ENCODE measurements around the gene SRPRB. TPM values are rescaled to one million over a fixed set of nuclear protein-coding genes. Genes with fewer than 3 reads are reported as not detected.

Gene SRPRB
- total RNA-seq, 4 donors from 2014 or later, result 13.8 to 32.1 (median 24.4) TPM

DNA sequence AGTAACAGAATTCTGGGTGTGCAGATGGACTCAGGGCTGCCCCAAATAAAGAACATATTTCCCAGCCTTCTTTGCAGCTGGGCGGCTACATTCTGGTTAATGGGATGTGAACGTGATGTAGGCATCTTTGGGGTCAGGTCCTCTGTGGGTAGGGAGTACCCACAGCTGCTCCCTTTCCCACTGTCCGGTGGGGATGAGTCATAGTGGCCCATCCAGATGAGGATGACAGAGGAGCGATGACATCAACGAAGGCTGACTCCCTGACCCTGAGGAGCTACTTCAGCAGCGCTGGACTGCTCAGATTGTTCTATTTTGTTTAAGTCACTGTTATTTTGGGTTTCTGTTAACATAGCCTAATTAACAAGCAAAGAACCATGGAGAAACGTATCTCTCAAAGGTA is 38.0 kb downstream of the SRPRB start:
- Histone ChIP-seq H3K9me3 (no peaks in the 10 kb centered on the region), H3K27ac (no peak overlapping the region), H3K4me3 (no peak overlapping the region), H3K36me3 (peaks cover 0 to 26% of the 10 kb centered on the region in 2 donors), H3K4me1 (no peaks in the 10 kb centered on the region), H3K27me3 (no peaks in the 10 kb centered on the region)
- TF ChIP-seq POLR2AphosphoS5 (IDR thresholded peaks at IDR 0.05) (no peak), EP300 (IDR thresholded peaks at IDR 0.05) (no peak), POLR2A (IDR thresholded peaks at IDR 0.05) (no peak)
- TF ChIP-seq, protein P1, sequence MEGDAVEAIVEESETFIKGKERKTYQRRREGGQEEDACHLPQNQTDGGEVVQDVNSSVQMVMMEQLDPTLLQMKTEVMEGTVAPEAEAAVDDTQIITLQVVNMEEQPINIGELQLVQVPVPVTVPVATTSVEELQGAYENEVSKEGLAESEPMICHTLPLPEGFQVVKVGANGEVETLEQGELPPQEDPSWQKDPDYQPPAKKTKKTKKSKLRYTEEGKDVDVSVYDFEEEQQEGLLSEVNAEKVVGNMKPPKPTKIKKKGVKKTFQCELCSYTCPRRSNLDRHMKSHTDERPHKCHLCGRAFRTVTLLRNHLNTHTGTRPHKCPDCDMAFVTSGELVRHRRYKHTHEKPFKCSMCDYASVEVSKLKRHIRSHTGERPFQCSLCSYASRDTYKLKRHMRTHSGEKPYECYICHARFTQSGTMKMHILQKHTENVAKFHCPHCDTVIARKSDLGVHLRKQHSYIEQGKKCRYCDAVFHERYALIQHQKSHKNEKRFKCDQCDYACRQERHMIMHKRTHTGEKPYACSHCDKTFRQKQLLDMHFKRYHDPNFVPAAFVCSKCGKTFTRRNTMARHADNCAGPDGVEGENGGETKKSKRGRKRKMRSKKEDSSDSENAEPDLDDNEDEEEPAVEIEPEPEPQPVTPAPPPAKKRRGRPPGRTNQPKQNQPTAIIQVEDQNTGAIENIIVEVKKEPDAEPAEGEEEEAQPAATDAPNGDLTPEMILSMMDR (IDR thresholded peaks at IDR 0.05), result no peak
- 73 to 76% methylated on average over 3 to 4 of the region's 7 CpGs for WGBS, 2 donors (ENCODE audit: low coverage in 1 of 2)
- no peak for ATAC-seq

DNA sequence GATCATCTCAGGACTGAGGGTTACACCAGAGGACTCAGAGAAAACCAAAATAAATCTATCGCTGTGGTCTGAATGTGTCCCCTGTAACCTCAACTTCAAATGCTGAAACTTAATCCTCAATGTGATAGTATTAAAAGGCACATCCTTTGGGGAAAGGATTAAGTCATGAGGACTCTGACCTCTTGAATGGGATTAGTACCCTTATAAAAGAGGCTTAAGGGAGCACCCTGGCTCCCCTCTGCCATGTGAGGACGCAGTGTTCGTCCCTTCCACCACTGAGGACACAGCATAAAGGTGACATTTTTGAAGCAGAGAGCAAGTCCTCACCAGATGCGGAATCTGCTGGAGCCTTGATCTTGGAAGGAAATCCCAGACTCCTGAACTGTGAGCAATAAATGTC is 39.5 kb downstream of the SRPRB start:
- H3K27me3 ChIP-seq, result no peaks in the 10 kb centered on the region
- no peaks in the 10 kb centered on the region for H3K4me1 ChIP-seq
- WGBS, 2 donors (ENCODE audit: low coverage in 1 of 2), result 89 to 100% methylated on average over 4 of the region's 4 CpGs
- no peak overlapping the region for H3K27ac ChIP-seq
- ATAC-seq, result no peak
- TF ChIP-seq, protein P1 (IDR thresholded peaks at IDR 0.05), result no peak
- no peak for TF ChIP-seq EP300 (IDR thresholded peaks at IDR 0.05)
- no peak for TF ChIP-seq POLR2AphosphoS5 (IDR thresholded peaks at IDR 0.05)
- TF ChIP-seq POLR2A (IDR thresholded peaks at IDR 0.05), result no peak
- no peak overlapping the region for H3K4me3 ChIP-seq
- peaks cover 0 to 12% of the 10 kb centered on the region in 2 donors for H3K36me3 ChIP-seq
- H3K9me3 ChIP-seq, result no peaks in the 10 kb centered on the region

DNA sequence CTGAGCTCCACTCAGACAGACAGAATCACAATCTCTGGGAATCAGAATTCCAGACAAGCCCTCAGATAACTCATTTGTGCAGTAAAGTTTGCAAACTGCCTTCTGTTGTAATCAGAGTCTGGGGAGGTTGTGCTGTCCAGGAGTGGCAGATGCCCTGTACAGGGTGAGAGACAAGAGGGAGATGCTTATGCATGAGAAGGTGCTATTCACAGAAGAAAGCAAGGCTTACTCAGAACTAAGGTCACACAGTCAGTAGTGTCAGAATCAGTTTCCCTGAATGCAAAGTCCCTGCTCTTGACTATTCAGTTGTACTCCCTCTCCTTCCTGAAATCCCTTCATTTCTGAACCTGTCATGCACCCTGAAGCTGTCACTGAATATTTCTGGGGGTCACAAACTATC is 43.7 kb downstream of the SRPRB start:
- Histone ChIP-seq H3K4me3 (no peak overlapping the region), H3K9me3 (no peaks in the 10 kb centered on the region), H3K4me1 (no peaks in the 10 kb centered on the region), H3K27ac (no peak overlapping the region), H3K36me3 (no peaks in the 10 kb centered on the region), H3K27me3 (no peaks in the 10 kb centered on the region)
- no peak for TF ChIP-seq POLR2AphosphoS5 (IDR thresholded peaks at IDR 0.05)
- no peak for TF ChIP-seq POLR2A (IDR thresholded peaks at IDR 0.05)
- TF ChIP-seq, protein P1 (IDR thresholded peaks at IDR 0.05), result no peak
- no peak for TF ChIP-seq EP300 (IDR thresholded peaks at IDR 0.05)
- ATAC-seq, result no peak

DNA sequence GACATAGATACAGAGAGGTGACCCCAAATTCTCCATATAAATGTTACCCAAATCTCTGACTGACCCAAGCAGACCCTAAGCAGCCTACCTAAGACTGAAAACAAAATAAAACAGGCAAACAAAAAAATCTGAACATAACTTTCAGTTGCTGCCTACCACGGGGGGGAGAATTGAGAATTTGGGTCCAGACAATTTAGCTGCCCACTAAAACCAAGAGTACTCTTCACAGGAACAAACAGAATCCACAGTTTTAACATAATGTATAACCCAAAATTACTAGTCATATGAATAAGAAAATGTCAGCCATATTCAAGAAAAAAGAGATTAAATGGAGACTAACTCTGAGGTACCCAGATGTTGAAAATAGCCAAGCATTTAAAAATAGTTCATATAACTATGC is 44.4 kb downstream of the SRPRB start:
- Histone ChIP-seq H3K27ac (no peak overlapping the region), H3K36me3 (no peaks in the 10 kb centered on the region), H3K9me3 (no peaks in the 10 kb centered on the region), H3K27me3 (no peaks in the 10 kb centered on the region), H3K4me1 (no peaks in the 10 kb centered on the region), H3K4me3 (no peak overlapping the region)
- 88 to 100% methylated on average over 1 of the region's 1 CpG for WGBS, 2 donors (ENCODE audit: low coverage in 1 of 2)
- TF ChIP-seq POLR2A (IDR thresholded peaks at IDR 0.05) (no peak), EP300 (IDR thresholded peaks at IDR 0.05) (no peak), POLR2AphosphoS5 (IDR thresholded peaks at IDR 0.05) (no peak)
- TF ChIP-seq, protein P1 (IDR thresholded peaks at IDR 0.05), result no peak
- no peak for ATAC-seq

DNA sequence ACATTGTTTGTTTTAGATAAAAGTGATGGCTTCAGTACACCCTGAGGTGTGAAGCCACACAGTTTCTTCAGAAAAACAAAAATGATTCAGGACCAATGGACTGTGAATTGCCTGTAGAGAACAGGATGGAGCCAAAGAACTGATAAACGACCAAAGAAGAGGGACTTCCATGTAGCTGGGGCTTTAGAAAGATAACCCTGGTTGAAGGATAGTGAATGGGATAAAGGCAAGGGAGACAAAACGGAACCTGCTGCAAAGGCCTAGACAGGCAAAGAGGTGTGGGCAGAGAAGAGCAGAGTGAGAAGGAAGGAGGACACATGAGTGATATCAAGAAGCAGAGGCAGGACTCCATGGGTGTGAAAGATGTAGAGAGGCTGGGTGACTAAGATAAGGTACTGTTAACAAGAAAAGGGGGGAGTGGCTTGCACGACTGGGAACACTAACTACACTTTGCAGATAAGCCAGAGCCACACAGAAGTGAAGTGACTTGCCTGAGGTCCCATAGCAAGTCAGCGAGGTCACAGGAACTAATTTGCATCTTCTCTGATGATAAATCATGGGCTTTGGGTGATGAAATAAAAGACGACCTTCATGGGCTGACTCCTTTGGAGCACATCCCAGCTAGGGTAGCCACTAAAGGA is 45.8 kb downstream of the SRPRB start:
- ATAC-seq, result no peak
- 54 to 79% methylated on average over 2 to 5 of the region's 5 CpGs for WGBS, 2 donors (ENCODE audit: low coverage in 1 of 2)
- TF ChIP-seq POLR2AphosphoS5 (IDR thresholded peaks at IDR 0.05) (no peak), EP300 (IDR thresholded peaks at IDR 0.05) (no peak)
- TF ChIP-seq, protein P1 (IDR thresholded peaks at IDR 0.05), result no peak
- no peaks in the 10 kb centered on the region for H3K9me3 ChIP-seq
- H3K4me3 ChIP-seq, result no peak overlapping the region
- H3K36me3 ChIP-seq, result no peaks in the 10 kb centered on the region
- no peaks in the 10 kb centered on the region for H3K27me3 ChIP-seq
- no peak overlapping the region for H3K27ac ChIP-seq
- no peaks in the 10 kb centered on the region for H3K4me1 ChIP-seq
